NCI-H1048 (cell line): ENCODE results near the gene TPPP3.
"Not testable (repeated sequence)": the region's sequence is repeated elsewhere in the genome, so short reads cannot be mapped to it uniquely, and the experiment has no call there.

Experiments
- DNase-seq: peaks from one replicate; lab custom pipeline; 2025; lab: John Stamatoyannopoulos, UW

Gene TPPP3

DNA sequence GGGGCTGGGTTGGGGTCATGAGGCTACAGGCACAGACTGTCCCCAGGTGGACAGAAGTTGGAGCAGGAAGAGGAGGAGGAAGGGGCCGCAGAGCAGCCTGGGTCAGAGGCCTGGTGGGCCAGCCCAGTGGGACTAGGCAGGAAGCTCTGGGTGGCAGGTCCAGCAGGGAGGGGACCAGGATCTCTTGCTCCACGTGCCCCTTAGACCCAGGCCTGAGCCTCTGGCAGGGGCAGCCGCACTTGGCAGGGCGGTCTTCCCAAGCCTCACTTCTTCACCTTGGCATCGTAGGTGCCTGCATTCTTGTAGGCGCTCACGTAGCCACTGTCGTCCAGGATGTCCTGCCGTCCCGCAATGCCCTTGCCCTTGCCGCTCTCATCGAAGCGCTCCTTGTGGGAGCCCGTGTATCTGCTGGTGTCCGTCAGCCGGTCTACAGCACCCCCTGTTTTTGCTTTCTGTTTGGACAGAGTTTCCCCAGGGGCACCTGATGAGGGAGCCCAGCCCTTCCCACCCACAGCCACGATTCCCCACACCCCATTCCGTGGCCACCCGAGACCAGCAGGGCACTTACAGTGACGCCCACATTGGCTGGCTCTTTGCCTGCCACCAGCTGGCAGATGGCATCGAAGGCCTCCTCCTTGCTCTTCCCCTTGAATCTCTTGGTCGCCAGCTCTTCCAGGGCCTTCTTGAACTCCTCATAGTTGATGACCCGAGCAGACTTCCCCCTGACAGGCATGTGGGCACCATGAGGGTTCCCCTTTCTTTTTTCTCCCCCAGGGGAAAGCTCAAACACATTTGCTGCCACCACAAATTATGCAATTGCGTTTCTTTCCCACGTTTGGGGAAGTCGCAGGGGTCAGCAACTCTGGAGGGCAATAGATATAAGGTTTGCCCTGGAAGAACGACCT, 3.1 kb downstream of the TPPP3 start:
- no peak for DNase-seq

DNA sequence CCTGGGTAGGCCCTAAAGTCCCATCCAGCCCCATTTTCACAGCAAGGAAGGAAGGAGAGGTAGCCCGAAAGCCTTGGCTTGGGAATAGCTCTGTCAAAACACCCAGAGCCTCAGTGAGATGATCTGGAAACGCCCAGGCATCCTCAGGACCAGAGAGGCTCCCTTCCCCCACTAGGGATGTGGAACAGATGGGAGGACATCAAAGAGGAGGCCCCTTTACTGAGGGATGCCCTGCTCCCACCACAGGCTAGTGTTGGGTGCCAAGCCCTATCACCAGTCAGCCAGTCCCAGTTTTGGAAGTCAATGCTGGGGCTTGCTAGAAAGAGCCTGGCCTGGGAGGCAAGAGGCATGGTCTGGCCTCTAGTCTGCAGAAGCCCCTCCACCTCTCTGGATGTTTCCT, 4.7 kb downstream of the TPPP3 start:
- DNase-seq = no peak

- no peak for DNase-seq
Measured at GRCh38 chr16:67388191-67388590, 5.1 kb downstream of the TPPP3 start.

DNA sequence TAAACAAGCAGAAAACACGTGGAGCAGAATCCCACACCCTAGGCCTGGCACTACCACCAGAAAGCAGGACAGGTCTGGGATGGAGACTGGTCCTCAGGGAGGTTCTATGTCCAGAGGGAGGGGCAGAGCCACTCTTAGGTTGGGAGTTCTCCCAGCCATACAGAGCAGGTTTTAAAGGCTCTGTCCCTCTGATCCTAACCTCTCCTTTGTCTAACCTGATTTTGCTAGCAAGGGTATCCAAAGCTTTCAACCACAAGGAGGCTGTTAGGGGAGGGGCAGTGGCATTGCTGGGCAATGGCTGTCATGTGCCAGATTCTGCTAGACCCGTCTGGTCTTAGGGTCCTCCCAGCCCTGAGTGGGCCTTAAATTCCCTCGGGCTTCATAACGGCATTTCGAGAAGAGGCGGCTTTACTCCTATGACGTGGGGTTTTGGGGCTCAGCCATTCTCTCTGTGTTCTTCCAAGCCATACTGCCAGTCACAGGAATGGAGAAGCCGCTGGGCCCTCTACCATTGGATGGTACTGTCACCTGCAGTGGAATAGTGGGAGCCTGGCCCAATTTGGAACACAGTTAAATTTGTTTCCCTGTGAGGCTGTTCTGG, 5.7 kb downstream of the TPPP3 start:
- no peak for DNase-seq

DNA sequence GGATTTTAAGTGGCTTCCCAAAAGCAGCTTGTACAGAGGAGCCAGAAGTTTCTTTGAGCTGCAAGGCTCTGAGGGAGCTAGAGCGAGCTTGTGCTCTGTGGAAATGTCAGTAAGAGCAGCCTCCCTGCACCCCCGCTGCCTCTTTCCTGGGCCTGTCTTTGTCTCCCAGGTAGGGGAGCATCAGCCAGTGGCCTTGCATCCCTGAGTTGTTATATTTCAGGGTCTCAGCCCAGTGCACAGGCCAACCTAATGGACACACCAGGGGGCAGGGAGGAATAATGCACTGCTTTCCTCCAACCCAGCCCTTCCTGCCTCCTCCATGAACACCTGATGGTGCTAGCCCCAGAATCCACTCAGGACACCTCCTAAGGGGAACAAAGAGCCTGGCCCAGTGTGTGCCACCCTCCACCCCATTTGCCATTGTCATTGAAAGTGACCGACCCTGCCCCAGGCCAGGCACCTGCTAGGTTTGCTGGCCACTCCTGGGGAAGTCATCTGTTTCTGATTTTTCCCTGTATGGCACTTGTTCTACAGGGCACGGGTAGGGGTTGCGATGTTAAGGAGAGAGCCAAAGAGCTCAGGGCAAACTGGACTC, 6.3 kb downstream of the TPPP3 start:
- DNase-seq = no peak

DNA sequence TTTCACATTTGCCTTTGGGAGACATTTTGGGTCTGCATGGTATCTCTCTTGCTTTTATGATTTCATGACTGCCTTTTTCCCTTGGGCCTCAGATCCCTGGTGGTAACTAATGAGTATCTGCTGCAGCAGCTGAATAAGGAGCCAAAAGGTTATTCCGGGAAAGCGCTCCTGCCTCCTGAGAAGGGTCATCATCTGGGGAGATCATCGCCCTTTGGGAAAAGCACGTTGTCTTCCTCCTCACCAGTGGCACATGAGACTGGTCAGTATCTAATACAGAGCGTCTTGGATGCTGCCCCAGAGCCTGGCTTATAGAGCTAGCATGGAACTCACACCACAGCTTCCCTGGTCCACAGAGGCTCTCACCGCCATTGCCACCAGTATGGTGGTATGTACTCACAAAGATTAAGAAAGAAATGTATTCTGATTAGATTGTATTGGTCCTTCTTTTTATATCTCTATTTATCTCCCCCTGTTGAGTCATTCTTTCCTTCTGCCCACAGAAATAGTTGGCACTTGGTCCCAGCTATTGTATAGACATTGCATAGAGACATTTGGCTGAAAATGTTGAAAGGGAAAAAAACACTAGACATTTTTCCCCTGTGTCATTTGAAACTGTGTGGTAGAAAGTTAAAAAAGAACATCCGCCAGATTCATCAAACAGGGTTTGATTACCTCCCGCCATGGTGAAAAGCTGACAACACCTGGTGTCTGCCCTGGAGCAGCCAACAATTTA, 8.4 kb downstream of the TPPP3 start:
- no peak for DNase-seq

GRCh38 chr16:67383284-67383683, 10.0 kb downstream of the TPPP3 start:
- DNase-seq = no peak

DNA sequence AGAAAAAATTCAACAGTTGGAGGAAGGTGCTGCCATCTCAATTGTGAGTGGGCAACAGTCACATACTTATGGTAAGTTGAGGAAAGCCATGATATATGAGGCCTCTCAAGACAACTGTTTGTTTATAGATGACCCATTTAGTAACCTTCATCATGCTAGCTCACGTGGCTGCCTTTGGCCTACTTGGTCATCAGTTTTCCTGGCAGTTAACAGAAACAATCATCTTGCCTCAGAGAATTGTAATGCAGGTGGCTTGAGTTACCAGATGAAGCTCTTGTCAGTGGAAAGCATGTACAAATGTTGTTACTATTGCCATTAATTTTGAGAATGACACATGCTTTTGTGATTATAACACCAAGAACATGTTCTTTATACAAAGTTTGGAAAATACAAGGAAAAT, 14.7 kb downstream of the TPPP3 start:
- no peak for DNase-seq

DNA sequence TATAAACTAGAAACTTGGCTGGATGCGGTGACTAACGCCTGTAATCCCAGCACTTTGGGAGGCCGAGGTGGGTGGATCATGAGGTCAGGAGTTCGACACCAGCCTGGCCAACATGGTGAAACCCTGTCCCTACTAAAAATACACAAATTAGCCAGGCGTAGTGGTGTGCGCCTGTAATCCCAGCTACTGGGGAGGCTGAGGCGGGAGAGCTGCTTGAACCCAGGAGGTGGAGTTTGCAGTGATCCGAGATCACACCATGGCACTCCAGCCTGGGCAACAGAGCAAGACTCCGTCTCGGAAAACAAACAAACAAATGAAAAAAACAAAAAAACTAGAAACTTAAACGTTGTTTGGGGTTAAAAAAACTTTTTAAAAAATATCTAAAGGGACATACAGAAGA, 17.3 kb downstream of the TPPP3 start:
- not testable (repeated sequence) for DNase-seq

GRCh38 chr16:67372664-67373063, 20.6 kb downstream of the TPPP3 start:
- DNase-seq = no peak

DNA sequence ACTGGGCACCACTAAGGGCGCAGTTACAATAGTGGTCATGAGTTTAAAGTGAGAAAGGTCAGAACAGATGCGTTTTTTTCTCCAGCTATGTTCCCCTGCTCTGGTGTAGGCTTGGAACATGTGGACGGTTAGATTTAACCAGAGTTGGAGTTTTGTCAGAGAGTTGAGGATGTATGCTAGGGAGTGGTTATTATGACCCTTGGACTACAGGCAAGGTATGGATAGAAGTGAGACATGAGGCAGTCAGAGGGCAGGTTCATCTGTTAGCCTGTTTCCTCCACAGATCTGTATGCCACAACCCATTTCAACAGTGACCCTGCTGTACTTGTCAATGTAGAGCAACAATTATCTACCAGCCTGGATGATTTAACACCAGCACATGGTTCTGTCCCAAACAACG, 22.6 kb downstream of the TPPP3 start:
- DNase-seq = no peak

- DNase-seq = no peak
Measured at GRCh38 chr16:67364600-67365235, 28.6 kb downstream of the TPPP3 start.

GRCh38 chr16:67361038-67361437, 32.3 kb downstream of the TPPP3 start:
- no peak for DNase-seq

- not testable (repeated sequence) for DNase-seq
Measured at GRCh38 chr16:67359540-67360269, 33.6 kb downstream of the TPPP3 start.

GRCh38 chr16:67357561-67357960, 35.7 kb downstream of the TPPP3 start:
- no peak for DNase-seq

- DNase-seq = no peak
Measured at GRCh38 chr16:67356396-67356795, 36.9 kb downstream of the TPPP3 start.

DNA sequence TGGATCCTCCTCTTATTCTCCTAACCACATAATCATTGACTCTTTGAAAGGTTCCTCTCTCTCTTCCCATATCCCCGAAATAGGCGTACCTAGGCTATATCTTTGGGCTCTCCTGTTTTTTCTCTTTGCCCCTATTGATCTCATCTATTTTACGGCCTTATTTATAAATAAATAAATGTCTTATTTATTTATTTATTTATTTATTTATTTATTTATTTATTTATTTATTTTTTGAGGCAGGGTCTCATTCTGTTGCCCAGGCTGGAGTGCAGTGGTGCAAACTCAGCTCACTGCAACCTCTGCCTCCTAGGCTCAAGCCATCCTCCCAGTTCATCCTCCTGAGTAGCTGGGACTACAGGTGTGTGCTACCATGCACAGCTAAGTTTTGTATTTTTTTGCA, 40.8 kb downstream of the TPPP3 start:
- DNase-seq = not testable (repeated sequence)

DNA sequence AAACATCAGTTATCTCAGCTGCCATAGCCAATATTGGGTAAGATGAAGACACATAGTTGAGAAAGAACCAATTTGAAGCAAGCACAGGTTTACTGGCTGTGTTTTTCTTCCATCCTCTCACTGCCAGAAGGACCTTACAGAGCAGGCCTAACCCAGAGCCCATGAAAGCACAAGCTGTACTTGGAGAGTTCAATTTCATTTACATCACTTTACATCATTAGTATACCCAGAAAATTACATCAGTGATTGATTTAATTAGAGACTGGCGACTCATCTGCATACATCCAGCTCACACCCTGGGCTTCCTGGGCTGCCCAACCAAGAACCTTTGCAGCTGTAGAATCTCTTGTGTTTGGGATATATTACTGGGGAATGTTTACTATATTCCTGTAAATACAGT, 43.0 kb downstream of the TPPP3 start:
- no peak for DNase-seq

DNA sequence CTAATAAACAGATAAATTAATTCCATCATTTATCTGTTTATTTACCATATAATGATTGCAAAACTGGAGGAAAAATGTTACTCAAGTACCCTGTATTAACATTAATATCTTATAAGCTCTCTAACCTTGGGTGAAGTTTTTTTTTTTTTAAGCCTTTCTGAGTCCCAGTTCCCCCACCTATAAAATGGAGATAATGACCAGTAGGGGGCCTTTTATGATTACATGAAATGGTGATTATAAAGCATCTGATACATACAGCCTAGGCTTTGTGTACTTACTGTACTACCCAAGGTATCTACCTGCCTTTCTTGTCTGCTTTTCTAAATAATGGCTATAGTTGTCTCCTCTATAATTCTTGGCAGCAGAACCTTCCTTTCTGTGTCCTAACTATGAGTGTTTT, 44.1 kb downstream of the TPPP3 start:
- DNase-seq = no peak

DNA sequence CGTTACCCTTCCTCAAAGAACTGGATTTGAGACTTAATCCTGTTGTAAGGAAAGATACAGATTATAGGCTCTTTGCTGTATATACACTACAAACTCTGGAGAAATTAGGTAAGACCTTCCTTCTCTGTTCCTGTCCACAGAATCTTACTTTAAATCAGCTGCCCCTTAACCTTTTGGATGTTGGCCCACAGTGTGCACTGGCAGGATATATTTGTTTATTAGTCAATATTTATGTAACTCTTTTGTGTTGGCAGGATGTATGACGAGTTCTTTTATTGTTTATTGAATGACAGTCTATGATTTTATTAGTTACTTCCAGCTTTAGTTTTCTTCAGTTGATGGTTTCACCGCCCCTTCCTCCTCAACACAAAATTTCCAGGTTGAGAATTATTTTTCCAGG, 47.0 kb downstream of the TPPP3 start:
- DNase-seq = no peak

- no peak for DNase-seq
Measured at GRCh38 chr16:67345401-67345800, 47.9 kb downstream of the TPPP3 start.
